AML-193 (cell line): ENCODE data around the gene C9orf85.
"Not testable (repeated sequence)": the region's sequence is repeated elsewhere in the genome, so short reads cannot be mapped to it uniquely, and the experiment has no call there.

Experiments
- DNase-seq, 2 experiments: peaks; one replicate each; lab custom pipeline; 2025; lab: John Stamatoyannopoulos, UW

C9orf85 gene

GRCh38 chr9:72006501-72006900 is 95.1 kb downstream of the C9orf85 start:
- DNase-seq = no peak

GRCh38 chr9:72007726-72008125 is 96.3 kb downstream of the C9orf85 start:
- not testable (repeated sequence) for DNase-seq

- DNase-seq = no peak
Observed at GRCh38 chr9:72012646-72013045, 101.2 kb downstream of the C9orf85 start.

- DNase-seq = no peak
Observed at GRCh38 chr9:72013292-72013760, 101.9 kb downstream of the C9orf85 start.

- peak in 1 of 2 experiments; percentile 4 for DNase-seq
Observed at GRCh38 chr9:72022841-72023240, 111.4 kb downstream of the C9orf85 start.
